Panc1 (cell line): ENCODE results near the gene TMUB1.

Experiments used
- POLR2AphosphoS5 ChIP-seq: IDR thresholded peaks from 2 replicates; pipeline ENCODE4 v1.6.1; 2012; ENCODE audit warnings: mild to moderate bottlenecking, low read depth, low read length, moderate library complexity
- SIN3A ChIP-seq: IDR thresholded peaks from 2 replicates; pipeline ENCODE4 v1.6.1; 2012; ENCODE audit warnings: low read depth, mild to moderate bottlenecking, low read length, moderate library complexity, borderline replicate concordance; ENCODE audit not compliant: insufficient read depth
- TCF7L2 ChIP-seq: IDR thresholded peaks from 2 replicates; pipeline ENCODE4 v1.6.1; 2011; ENCODE audit warnings: mild to moderate bottlenecking, low read depth, low read length, inconsistent platforms
- TF ChIP-seq, protein P1 (sequence below), 2 experiments: IDR thresholded peaks; 2 replicates each; pipeline ENCODE4 v1.6.1; 2011 to 2012; ENCODE audit warnings: low read depth in 2 of 2, control low read depth in 1 of 2, low read length in 1 of 2, mild to moderate bottlenecking in 1 of 2, moderate library complexity in 1 of 2; ENCODE audit not compliant: insufficient read depth in 1 of 2
- TF ChIP-seq, protein P2 (sequence below): fragments of 450-650 bp; IDR thresholded peaks from 2 replicates; pipeline ENCODE4 v1.5.1; 2017; ENCODE audit warnings: mild to moderate bottlenecking

DNA sequence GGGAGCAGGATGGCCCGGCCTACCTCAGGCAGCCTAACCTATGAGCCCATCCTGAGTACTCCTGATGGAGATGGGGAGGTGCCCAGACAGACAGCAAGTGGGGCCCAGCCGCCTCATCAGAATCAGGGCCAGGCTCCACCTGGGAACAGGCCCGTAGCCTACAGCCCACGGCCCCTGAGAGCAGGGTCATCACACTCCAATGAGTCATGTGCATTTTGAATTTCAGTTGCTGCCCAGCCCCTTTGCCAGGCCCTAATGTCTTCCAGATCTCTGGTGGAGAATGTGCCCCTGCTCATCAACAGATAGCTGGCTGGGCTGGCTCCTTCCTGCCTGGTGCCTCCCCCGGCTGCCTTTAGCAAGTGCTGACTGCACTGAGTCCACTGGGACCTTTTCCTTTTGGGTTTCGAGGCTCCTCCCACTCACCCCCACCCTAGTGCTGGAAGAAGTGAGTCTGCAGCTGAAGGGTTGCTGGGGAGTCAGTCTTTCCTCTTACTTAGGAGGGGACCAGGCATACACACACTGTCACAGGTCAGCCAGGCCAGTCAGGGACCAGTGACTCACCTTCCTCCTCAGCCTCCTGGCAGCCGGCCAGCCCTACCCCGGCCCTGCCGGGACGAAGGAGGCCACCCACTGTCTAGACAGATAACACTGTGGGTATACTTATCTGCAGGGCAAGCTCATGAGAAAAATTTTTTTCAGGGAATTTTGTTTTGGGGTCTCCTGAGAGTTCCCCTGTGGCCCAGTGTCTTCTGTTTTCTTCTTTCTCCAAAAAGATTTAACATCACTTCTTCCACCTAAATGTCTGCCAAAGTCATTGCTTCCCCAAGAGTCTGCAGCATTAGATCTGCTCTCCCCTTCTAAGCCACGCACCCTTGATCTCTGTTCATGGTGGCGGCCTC, 44.1 kb downstream of the TMUB1 start:
- TF ChIP-seq, protein P1, sequence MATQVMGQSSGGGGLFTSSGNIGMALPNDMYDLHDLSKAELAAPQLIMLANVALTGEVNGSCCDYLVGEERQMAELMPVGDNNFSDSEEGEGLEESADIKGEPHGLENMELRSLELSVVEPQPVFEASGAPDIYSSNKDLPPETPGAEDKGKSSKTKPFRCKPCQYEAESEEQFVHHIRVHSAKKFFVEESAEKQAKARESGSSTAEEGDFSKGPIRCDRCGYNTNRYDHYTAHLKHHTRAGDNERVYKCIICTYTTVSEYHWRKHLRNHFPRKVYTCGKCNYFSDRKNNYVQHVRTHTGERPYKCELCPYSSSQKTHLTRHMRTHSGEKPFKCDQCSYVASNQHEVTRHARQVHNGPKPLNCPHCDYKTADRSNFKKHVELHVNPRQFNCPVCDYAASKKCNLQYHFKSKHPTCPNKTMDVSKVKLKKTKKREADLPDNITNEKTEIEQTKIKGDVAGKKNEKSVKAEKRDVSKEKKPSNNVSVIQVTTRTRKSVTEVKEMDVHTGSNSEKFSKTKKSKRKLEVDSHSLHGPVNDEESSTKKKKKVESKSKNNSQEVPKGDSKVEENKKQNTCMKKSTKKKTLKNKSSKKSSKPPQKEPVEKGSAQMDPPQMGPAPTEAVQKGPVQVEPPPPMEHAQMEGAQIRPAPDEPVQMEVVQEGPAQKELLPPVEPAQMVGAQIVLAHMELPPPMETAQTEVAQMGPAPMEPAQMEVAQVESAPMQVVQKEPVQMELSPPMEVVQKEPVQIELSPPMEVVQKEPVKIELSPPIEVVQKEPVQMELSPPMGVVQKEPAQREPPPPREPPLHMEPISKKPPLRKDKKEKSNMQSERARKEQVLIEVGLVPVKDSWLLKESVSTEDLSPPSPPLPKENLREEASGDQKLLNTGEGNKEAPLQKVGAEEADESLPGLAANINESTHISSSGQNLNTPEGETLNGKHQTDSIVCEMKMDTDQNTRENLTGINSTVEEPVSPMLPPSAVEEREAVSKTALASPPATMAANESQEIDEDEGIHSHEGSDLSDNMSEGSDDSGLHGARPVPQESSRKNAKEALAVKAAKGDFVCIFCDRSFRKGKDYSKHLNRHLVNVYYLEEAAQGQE (IDR thresholded peaks at IDR 0.05; ENCODE audit: insufficient read depth in 1 of 2, low read depth in 2 of 2, low read length in 1 of 2), result no peak
- TF ChIP-seq SIN3A (no peak), POLR2AphosphoS5 (no peak; the same call in 1 of the 2 replicates), TCF7L2 (no peak)
- TF ChIP-seq, protein P2, sequence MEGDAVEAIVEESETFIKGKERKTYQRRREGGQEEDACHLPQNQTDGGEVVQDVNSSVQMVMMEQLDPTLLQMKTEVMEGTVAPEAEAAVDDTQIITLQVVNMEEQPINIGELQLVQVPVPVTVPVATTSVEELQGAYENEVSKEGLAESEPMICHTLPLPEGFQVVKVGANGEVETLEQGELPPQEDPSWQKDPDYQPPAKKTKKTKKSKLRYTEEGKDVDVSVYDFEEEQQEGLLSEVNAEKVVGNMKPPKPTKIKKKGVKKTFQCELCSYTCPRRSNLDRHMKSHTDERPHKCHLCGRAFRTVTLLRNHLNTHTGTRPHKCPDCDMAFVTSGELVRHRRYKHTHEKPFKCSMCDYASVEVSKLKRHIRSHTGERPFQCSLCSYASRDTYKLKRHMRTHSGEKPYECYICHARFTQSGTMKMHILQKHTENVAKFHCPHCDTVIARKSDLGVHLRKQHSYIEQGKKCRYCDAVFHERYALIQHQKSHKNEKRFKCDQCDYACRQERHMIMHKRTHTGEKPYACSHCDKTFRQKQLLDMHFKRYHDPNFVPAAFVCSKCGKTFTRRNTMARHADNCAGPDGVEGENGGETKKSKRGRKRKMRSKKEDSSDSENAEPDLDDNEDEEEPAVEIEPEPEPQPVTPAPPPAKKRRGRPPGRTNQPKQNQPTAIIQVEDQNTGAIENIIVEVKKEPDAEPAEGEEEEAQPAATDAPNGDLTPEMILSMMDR, result no peak
